GM12875 (cell line): ENCODE results near the gene NFU1.

ENCODE experiments used
- H3K4me3 ChIP-seq: one replicate; pipeline ENCODE4 v1.5.1; 2011; ENCODE audit warnings: low read depth, low read length, control low read depth
- TF ChIP-seq, protein P1 (sequence below): IDR thresholded peaks from 2 replicates; pipeline ENCODE4 v1.5.1; 2011; ENCODE audit warnings: low read depth, mild to moderate bottlenecking, control low read depth, inconsistent platforms, low read length, moderate library complexity, borderline replicate concordance; ENCODE audit not compliant: insufficient read depth

The NFU1 gene

GRCh38 chr2:69390001-69390400 lies 47.2 kb downstream of the NFU1 start:
- no peak overlapping the region for H3K4me3 ChIP-seq
- TF ChIP-seq, protein P1, sequence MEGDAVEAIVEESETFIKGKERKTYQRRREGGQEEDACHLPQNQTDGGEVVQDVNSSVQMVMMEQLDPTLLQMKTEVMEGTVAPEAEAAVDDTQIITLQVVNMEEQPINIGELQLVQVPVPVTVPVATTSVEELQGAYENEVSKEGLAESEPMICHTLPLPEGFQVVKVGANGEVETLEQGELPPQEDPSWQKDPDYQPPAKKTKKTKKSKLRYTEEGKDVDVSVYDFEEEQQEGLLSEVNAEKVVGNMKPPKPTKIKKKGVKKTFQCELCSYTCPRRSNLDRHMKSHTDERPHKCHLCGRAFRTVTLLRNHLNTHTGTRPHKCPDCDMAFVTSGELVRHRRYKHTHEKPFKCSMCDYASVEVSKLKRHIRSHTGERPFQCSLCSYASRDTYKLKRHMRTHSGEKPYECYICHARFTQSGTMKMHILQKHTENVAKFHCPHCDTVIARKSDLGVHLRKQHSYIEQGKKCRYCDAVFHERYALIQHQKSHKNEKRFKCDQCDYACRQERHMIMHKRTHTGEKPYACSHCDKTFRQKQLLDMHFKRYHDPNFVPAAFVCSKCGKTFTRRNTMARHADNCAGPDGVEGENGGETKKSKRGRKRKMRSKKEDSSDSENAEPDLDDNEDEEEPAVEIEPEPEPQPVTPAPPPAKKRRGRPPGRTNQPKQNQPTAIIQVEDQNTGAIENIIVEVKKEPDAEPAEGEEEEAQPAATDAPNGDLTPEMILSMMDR, result no peak

- TF ChIP-seq, protein P1, result no peak
- H3K4me3 ChIP-seq, result no peak overlapping the region
Observed at GRCh38 chr2:69389271-69389670, 48.0 kb downstream of the NFU1 start.

- peak overlapping the region; percentile 52 for H3K4me3 ChIP-seq
- TF ChIP-seq, protein P1, result no peak
Observed at GRCh38 chr2:69387770-69388481, 49.3 kb downstream of the NFU1 start.

DNA sequence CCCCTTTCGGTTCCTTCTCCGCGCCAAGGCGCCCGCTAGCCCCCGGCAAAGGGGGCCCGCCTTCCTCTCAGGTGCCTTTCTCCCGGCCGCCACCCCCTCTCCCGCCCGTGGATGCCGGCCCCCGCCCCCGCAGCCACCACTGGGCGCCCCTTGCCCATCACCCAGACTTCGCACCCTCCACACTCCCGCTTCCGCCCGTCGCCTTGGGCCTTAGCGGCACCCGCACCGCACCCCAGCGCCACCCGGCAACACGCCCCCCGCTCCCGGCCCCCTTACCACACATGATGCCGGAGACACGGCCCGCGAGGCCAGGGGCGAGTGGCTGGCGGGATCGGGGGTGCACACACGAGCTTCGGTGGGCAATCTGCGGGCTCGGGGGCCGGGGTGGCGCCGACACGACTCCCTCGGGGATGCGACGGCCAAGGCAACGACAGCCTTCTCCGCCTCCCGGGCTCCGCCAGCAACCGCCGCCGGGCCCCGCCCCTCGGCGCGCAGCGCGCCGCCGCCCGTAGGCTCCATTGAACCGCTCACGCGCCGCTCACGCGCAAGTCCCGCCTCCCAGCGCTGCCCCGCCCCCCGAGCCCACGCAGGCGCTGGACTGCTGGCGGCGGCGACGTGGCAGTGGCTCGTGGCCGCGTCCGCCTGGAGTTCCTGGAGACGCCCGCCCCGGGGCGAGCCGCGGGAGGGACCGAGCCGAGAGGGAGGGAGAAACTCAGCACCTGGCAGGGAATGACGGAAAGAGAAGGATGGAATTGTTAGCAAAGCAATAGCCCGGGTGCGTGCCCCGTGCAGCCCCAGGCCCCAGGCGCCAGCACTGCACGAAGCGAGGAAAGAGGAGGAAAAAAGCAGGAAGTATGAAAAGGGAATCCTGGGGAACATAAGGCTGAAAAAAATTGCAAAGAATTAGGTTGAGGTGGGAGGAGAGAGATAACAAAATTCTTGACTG lies 50.2 kb downstream of the NFU1 start, which contains the start of gene GFPT1:
Gene GFPT1 (minus strand): TSS at position 439 of the 946 bp plus-strand sequence. CDS start 156 bp downstream, at position 283.
- H3K4me3 ChIP-seq, result peak within 1 kb of the TSS; percentile 80
- TF ChIP-seq, protein P1, result no peak

- TF ChIP-seq, protein P1, result no peak
- peak overlapping the region; percentile 80 for H3K4me3 ChIP-seq
Observed at GRCh38 chr2:69386360-69386759, 50.9 kb downstream of the NFU1 start.

- no peak overlapping the region for H3K4me3 ChIP-seq
- TF ChIP-seq, protein P1, result no peak
Observed at GRCh38 chr2:69385443-69386151, 51.6 kb downstream of the NFU1 start.
